ENCODE measurements around the gene LRRFIP1.

Gene LRRFIP1, protein sequence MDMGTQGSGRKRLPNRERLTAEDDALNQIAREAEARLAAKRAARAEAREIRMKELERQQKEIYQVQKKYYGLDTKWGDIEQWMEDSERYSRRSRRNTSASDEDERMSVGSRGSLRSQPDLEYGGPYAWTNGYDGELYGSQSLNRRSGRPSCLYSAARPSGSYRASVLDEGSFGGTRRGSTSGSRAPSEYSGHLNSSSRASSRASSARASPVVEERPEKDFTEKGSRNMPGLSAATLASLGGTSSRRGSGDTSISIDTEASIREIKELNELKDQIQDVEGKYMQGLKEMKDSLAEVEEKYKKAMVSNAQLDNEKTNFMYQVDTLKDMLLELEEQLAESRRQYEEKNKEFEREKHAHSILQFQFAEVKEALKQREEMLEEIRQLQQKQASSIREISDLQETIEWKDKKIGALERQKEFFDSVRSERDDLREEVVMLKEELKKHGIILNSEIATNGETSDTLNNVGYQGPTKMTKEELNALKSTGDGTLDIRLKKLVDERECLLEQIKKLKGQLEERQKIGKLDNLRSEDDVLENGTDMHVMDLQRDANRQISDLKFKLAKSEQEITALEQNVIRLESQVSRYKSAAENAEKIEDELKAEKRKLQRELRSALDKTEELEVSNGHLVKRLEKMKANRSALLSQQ

GRCh38 chr2:237627441-237628246, at the start of gene LRRFIP1:
TSS of gene LRRFIP1 (plus strand) at chr2:237627587. CDS start at chr2:237627645, 58 bp downstream.
- peaks cover 18% of the 10 kb centered on the region for H3K36me3 Mint-ChIP-seq (ENCODE audit: low read depth)
- peak within 1 kb of the TSS; percentile 71 to 79 (median 75) for H3K27ac Mint-ChIP-seq
- no peaks in the 10 kb centered on the region for H3K9me3 Mint-ChIP-seq
- peaks cover 74% of the 10 kb centered on the region for H3K4me1 Mint-ChIP-seq
- peaks cover 31% of the 10 kb centered on the region for H3K27me3 Mint-ChIP-seq (ENCODE audit: low read depth)
- TF ChIP-seq, protein P1, sequence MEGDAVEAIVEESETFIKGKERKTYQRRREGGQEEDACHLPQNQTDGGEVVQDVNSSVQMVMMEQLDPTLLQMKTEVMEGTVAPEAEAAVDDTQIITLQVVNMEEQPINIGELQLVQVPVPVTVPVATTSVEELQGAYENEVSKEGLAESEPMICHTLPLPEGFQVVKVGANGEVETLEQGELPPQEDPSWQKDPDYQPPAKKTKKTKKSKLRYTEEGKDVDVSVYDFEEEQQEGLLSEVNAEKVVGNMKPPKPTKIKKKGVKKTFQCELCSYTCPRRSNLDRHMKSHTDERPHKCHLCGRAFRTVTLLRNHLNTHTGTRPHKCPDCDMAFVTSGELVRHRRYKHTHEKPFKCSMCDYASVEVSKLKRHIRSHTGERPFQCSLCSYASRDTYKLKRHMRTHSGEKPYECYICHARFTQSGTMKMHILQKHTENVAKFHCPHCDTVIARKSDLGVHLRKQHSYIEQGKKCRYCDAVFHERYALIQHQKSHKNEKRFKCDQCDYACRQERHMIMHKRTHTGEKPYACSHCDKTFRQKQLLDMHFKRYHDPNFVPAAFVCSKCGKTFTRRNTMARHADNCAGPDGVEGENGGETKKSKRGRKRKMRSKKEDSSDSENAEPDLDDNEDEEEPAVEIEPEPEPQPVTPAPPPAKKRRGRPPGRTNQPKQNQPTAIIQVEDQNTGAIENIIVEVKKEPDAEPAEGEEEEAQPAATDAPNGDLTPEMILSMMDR (IDR thresholded peaks at IDR 0.05; ENCODE audit: unreplicated experiment in 3 of 3), result no peak
- peak within 1 kb of the TSS; percentile 86 to 96 (median 95) for H3K4me3 Mint-ChIP-seq

GRCh38 chr2:237577956-237578870, 49.2 kb upstream of the LRRFIP1 start:
- peaks cover 20% of the 10 kb centered on the region for H3K4me1 Mint-ChIP-seq
- H3K9me3 Mint-ChIP-seq, result no peaks in the 10 kb centered on the region
- TF ChIP-seq, protein P1 (IDR thresholded peaks at IDR 0.05; ENCODE audit: unreplicated experiment in 3 of 3), result no peak

GRCh38 chr2:237581326-237581725, 46.1 kb upstream of the LRRFIP1 start:
- TF ChIP-seq, protein P1 (IDR thresholded peaks at IDR 0.05; ENCODE audit: unreplicated experiment in 3 of 3), result no peak
- no peaks in the 10 kb centered on the region for H3K36me3 Mint-ChIP-seq (ENCODE audit: low read depth)
- H3K27me3 Mint-ChIP-seq (ENCODE audit: low read depth), result peaks cover 4% of the 10 kb centered on the region
- peak overlapping the region in 1 of 3 experiments; percentile 39 for H3K27ac Mint-ChIP-seq
- H3K4me3 Mint-ChIP-seq, result peak overlapping the region in 1 of 3 experiments; percentile 6
- no peaks in the 10 kb centered on the region for H3K9me3 Mint-ChIP-seq
- H3K4me1 Mint-ChIP-seq, result peaks cover 17% of the 10 kb centered on the region

More at GRCh38 chr2:237577956-237578870, 49.2 kb upstream of the LRRFIP1 start:
- Mint-ChIP-seq H3K4me3 (no peak overlapping the region), H3K27ac (no peak overlapping the region), H3K27me3 (ENCODE audit: low read depth) (peaks cover 7% of the 10 kb centered on the region), H3K36me3 (ENCODE audit: low read depth) (no peaks in the 10 kb centered on the region)

GRCh38 chr2:237581751-237582746, 45.3 kb upstream of the LRRFIP1 start:
- H3K4me3 Mint-ChIP-seq, result peak overlapping the region in 1 of 3 experiments; percentile 6
- no peaks in the 10 kb centered on the region for H3K9me3 Mint-ChIP-seq
- H3K27ac Mint-ChIP-seq, result peak overlapping the region in 1 of 3 experiments; percentile 39
- no peaks in the 10 kb centered on the region for H3K36me3 Mint-ChIP-seq (ENCODE audit: low read depth)
- TF ChIP-seq, protein P1 (IDR thresholded peaks at IDR 0.05; ENCODE audit: unreplicated experiment in 3 of 3), result peak; percentile 46 to 74 (median 63)
- peaks cover 19% of the 10 kb centered on the region for H3K4me1 Mint-ChIP-seq
- H3K27me3 Mint-ChIP-seq (ENCODE audit: low read depth), result no peaks in the 10 kb centered on the region
